CD14-positive monocyte (primary cell): ENCODE results near the gene ENPP4. TPM values are rescaled to one million over a fixed set of nuclear protein-coding genes. Genes with fewer than 3 reads are reported as not detected.

Experiments
- DNase-seq, 3 donors: peaks; one replicate each; pipeline ENCODE4 v3.0.0-alpha.2; 2011 to 2022
- H2AFZ ChIP-seq: 2 replicates; pipeline ENCODE4 v1.6.0; 2012; ENCODE audit warnings: mild to moderate bottlenecking, low read depth, low read length, inconsistent platforms; ENCODE audit not compliant: insufficient read depth, poor library complexity, severe bottlenecking
- H3K27ac ChIP-seq, 2 donors: 1 replicate in 1 of 2; 2 replicates in 1 of 2; pipeline ENCODE4 v1.5.1; 2012 to 2013; ENCODE audit warnings: low read length in 2 of 2, control low read depth in 1 of 2, inconsistent platforms in 1 of 2, low read depth in 1 of 2, mild to moderate bottlenecking in 1 of 2
- H3K27me3 ChIP-seq, 2 donors: one replicate each; pipeline versions ENCODE4 v1.6.0 to v1.6.1; 2011 to 2013; ENCODE audit warnings: low read length in 2 of 2; ENCODE audit not compliant: control insufficient read depth in 2 of 2, insufficient read depth in 2 of 2
- H3K36me3 ChIP-seq, 2 donors: replicated peaks in 1 of 2; 1 replicate in 1 of 2; 2 replicates in 1 of 2; pipeline versions ENCODE4 v1.5.1 to v1.6.1; 2012 to 2013; ENCODE audit warnings: low read length in 2 of 2, control low read depth in 1 of 2, inconsistent platforms in 1 of 2, mild to moderate bottlenecking in 1 of 2; ENCODE audit not compliant: insufficient read depth in 2 of 2, control insufficient read depth in 1 of 2
- H3K4me1 ChIP-seq, 2 donors: 1 replicate in 1 of 2; 2 replicates in 1 of 2; pipeline versions ENCODE4 v1.5.1 to v1.6.1; 2012 to 2013; ENCODE audit warnings: low read length in 2 of 2, control low read depth in 1 of 2, inconsistent platforms in 1 of 2, mild to moderate bottlenecking in 1 of 2, moderate library complexity in 1 of 2; ENCODE audit not compliant: insufficient read depth in 2 of 2, control insufficient read depth in 1 of 2
- H3K4me2 ChIP-seq: replicated peaks from 2 replicates; pipeline ENCODE3; 2012; ENCODE audit warnings: low read length, moderate library complexity, mild to moderate bottlenecking; ENCODE audit not compliant: poor library complexity, severe bottlenecking; ENCODE audit errors: extremely low read depth
- H3K4me3 ChIP-seq, 3 experiments: fragments of 200-600 bp in 1 of 3; sonication (generic) in 1 of 3; replicated peaks in 1 of 3; 1 replicate in 2 of 3; 2 replicates in 1 of 3; pipeline ENCODE4 v1.5.1; 2011 to 2013; ENCODE audit warnings: low read length in 3 of 3, mild to moderate bottlenecking in 3 of 3, control low read depth in 2 of 3, low read depth in 2 of 3, inconsistent platforms in 1 of 3, moderate library complexity in 1 of 3
- H3K79me2 ChIP-seq: 2 replicates; pipeline ENCODE4 v1.6.0; 2012; ENCODE audit warnings: mild to moderate bottlenecking, control low read depth, inconsistent platforms, low read length, moderate library complexity; ENCODE audit not compliant: insufficient read depth
- H3K9ac ChIP-seq: 2 replicates; pipeline ENCODE4 v1.6.0; 2017; ENCODE audit warnings: low read length, mild to moderate bottlenecking; ENCODE audit not compliant: insufficient read depth, poor library complexity, severe bottlenecking
- H3K9me3 ChIP-seq, 2 donors: replicated peaks in 1 of 2; 1 replicate in 1 of 2; 2 replicates in 1 of 2; pipeline versions ENCODE4 v1.5.1 to v1.6.1; 2012 to 2013; ENCODE audit warnings: low read length in 2 of 2, control low read depth in 1 of 2; ENCODE audit not compliant: control insufficient read depth in 1 of 2, insufficient read depth in 1 of 2
- H4K20me1 ChIP-seq: 2 replicates; pipeline ENCODE4 v1.6.0; 2012; ENCODE audit warnings: mild to moderate bottlenecking, low read length, control low read depth, moderate library complexity; ENCODE audit not compliant: insufficient read depth
- H3K27ac Mint-ChIP-seq, 7 donors: one replicate each; pipeline ENCODE4 v1.8.0; 2020; ENCODE audit warnings: mild to moderate bottlenecking in 7 of 7, mixed read lengths in 7 of 7, moderate library complexity in 6 of 7, inconsistent platforms in 2 of 7
- H3K27me3 Mint-ChIP-seq, 3 donors: one replicate each; pipeline ENCODE4 v1.8.0; 2021 to 2022; ENCODE audit warnings: low read depth in 3 of 3, mild to moderate bottlenecking in 3 of 3, mixed read lengths in 3 of 3, moderate library complexity in 3 of 3, inconsistent platforms in 1 of 3
- H3K36me3 Mint-ChIP-seq, 2 donors: one replicate each; pipeline ENCODE4 v1.8.0; 2020; ENCODE audit warnings: mixed read lengths in 2 of 2, inconsistent platforms in 1 of 2, mild to moderate bottlenecking in 1 of 2
- H3K4me1 Mint-ChIP-seq: one replicate; pipeline ENCODE4 v1.8.0; 2020; ENCODE audit warnings: mild to moderate bottlenecking, mixed read lengths
- H3K4me3 Mint-ChIP-seq, 2 donors: one replicate each; pipeline ENCODE4 v1.8.0; 2020; ENCODE audit warnings: mild to moderate bottlenecking in 2 of 2, mixed read lengths in 2 of 2, moderate library complexity in 1 of 2
- H3K9me3 Mint-ChIP-seq, 7 donors: one replicate each; pipeline ENCODE4 v1.8.0; 2020 to 2022; ENCODE audit warnings: mixed read lengths in 7 of 7, mild to moderate bottlenecking in 6 of 7, moderate library complexity in 6 of 7, inconsistent platforms in 2 of 7
- WGBS: methylation state at CpG from one replicate; pipeline ENCODE4 v1.1.5; 2013; ENCODE audit warnings: missing lambda C conversion rate; ENCODE audit not compliant: insufficient coverage; 5-methylcytosine and 5-hydroxymethylcytosine counted together
- intact Hi-C, 2 donors: fragments of 100-400 bp; cut with micrococcal nuclease; formaldehyde crosslinking; loops; one replicate each; pipeline versions ENCODE4 v1.15.0 to v1.15.1; 2023
- polyA plus RNA-seq, 3 donors: library from polyadenylated mRNA; depleted of rRNA in 1 of 3; unstranded in 2 of 3; stranded (reverse) in 1 of 3; fragments of 300-500 nt in 2 of 3; fragments of >200 nt in 1 of 3; fragmentation: Illumina TruSeq in 2 of 3; gene quantifications; 1 replicate in 2 of 3; 2 replicates in 1 of 3; pipeline ENCODE4 v1.2.3, GENCODE V29; 2012 to 2021
- TF ChIP-seq, protein P1 (sequence below): fragments of 200-600 bp; IDR thresholded peaks from one replicate; pipeline ENCODE4 v1.8.0; 2022; ENCODE audit warnings: antibody characterized with exemption, mild to moderate bottlenecking

ENPP4 gene
- polyA plus RNA-seq, 3 donors = 1.1 to 1.7 (median 1.3) TPM

DNA sequence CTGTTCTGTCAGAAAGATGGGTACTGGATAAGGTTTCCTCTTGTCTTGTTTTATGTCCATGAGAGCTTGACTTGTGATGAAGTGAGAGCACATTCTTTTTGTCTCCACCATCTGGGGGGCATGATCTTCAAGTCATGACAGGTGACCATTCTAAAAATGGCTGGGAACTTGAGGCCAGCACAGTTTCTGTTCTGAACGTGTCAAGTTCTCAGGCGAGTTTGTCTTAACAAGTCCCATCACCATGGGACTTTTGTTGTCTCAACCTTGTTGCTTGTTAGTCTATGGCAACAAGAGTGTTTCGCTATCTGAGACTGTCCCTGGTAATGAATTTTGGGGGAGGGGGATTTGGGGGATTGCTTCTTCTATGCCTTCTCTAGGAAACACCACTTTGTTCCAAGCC, 25.6 kb upstream of the ENPP4 start:
- Histone ChIP-seq H3K27me3 (no peaks in the 10 kb centered on the region), H3K9ac (no peak overlapping the region), H3K9me3 (peaks cover 0 to 8% of the 10 kb centered on the region in 2 donors), H3K36me3 (no peaks in the 10 kb centered on the region), H3K4me3 (no peak overlapping the region), H3K79me2 (no peaks in the 10 kb centered on the region), H4K20me1 (no peaks in the 10 kb centered on the region), H3K4me2 (no peak overlapping the region), H3K4me1 (no peaks in the 10 kb centered on the region), H2AFZ (no peak overlapping the region), H3K27ac (no peak overlapping the region)
- Mint-ChIP-seq H3K4me1 (no peaks in the 10 kb centered on the region), H3K27me3 (peaks cover 0 to 3% (median 0%) of the 10 kb centered on the region in 3 donors), H3K4me3 (no peak overlapping the region), H3K36me3 (no peaks in the 10 kb centered on the region), H3K9me3 (peaks cover 0 to 7% (median 5%) of the 10 kb centered on the region in 7 donors), H3K27ac (no peak overlapping the region)
- 83% methylated on average over 2 of the region's 3 CpGs for WGBS
- DNase-seq = no peak
- intact Hi-C loops = no loop called here
- TF ChIP-seq, protein P1, sequence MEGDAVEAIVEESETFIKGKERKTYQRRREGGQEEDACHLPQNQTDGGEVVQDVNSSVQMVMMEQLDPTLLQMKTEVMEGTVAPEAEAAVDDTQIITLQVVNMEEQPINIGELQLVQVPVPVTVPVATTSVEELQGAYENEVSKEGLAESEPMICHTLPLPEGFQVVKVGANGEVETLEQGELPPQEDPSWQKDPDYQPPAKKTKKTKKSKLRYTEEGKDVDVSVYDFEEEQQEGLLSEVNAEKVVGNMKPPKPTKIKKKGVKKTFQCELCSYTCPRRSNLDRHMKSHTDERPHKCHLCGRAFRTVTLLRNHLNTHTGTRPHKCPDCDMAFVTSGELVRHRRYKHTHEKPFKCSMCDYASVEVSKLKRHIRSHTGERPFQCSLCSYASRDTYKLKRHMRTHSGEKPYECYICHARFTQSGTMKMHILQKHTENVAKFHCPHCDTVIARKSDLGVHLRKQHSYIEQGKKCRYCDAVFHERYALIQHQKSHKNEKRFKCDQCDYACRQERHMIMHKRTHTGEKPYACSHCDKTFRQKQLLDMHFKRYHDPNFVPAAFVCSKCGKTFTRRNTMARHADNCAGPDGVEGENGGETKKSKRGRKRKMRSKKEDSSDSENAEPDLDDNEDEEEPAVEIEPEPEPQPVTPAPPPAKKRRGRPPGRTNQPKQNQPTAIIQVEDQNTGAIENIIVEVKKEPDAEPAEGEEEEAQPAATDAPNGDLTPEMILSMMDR = no peak

DNA sequence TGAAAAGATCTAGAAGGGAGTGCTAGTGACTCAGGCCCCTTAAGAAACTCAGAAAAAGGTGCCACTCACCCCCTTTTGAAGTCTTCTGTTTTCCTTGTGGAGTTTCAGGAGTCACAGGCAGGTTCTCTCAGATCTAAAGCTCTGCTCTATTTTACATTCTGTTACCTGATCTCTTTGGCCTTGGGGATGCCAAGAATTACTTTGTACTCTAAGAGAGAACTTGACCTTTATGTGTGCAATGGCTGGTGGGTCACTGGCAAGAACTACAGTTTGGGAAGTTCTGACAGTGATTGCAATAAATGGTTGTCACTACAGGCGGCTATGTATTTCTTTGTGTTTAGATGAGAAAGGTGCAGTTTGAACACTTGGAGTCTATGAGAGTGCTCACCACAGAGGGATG, 24.2 kb upstream of the ENPP4 start:
- peaks cover 0 to 3% (median 0%) of the 10 kb centered on the region in 3 donors for H3K27me3 Mint-ChIP-seq
- Histone ChIP-seq H3K4me3 (no peak overlapping the region), H4K20me1 (no peaks in the 10 kb centered on the region), H3K4me1 (no peaks in the 10 kb centered on the region), H3K27me3 (no peaks in the 10 kb centered on the region), H3K36me3 (no peaks in the 10 kb centered on the region), H3K79me2 (no peaks in the 10 kb centered on the region), H3K4me2 (no peak overlapping the region), H3K9me3 (peaks cover 0 to 8% of the 10 kb centered on the region in 2 donors), H3K9ac (no peak overlapping the region), H3K27ac (no peak overlapping the region), H2AFZ (no peak overlapping the region)
- TF ChIP-seq, protein P1 = no peak
- 0% methylated on average over 1 of the region's 1 CpG for WGBS
- H3K9me3 Mint-ChIP-seq = peaks cover 3 to 10% (median 6%) of the 10 kb centered on the region in 7 donors
- no peak for DNase-seq
- intact Hi-C loops = no loop called here
- no peak overlapping the region for H3K27ac Mint-ChIP-seq
- H3K4me1 Mint-ChIP-seq = no peaks in the 10 kb centered on the region
- H3K36me3 Mint-ChIP-seq = no peaks in the 10 kb centered on the region
- H3K4me3 Mint-ChIP-seq = no peak overlapping the region
